ENCODE measurements around the gene ZKSCAN8. TPM values are rescaled to one million over a fixed set of nuclear protein-coding genes. Genes with fewer than 3 reads are reported as not detected.

ZKSCAN8 gene
- 21.7 TPM for total RNA-seq

GRCh38 chr6:28141500-28142329, at the start of gene ZKSCAN8:
TSS of gene ZKSCAN8 (plus strand) at chr6:28141883. CDS start at chr6:28148408, 6,525 bp downstream.

GRCh38 chr6:28124350-28124970, 17.2 kb upstream of the ZKSCAN8 start, which contains the start of gene ZSCAN16:
TSS of gene ZSCAN16 (plus strand) at chr6:28124609. CDS start at chr6:28125444, 835 bp downstream.

Other genes with a start within 250 kb of the ZKSCAN8 start
- not detected for gene OR2B2, start 229.5 kb upstream of the ZKSCAN8 start, total RNA-seq
- gene OR2B6, start 184.6 kb upstream of the ZKSCAN8 start, total RNA-seq: not detected
- 2.3 TPM for gene ZNF165, start 61.3 kb upstream of the ZKSCAN8 start, total RNA-seq
- 8.8 TPM for gene ZSCAN16, start 17.3 kb upstream of the ZKSCAN8 start, total RNA-seq
- gene ZSCAN9, start 83.4 kb downstream of the ZKSCAN8 start, total RNA-seq: 28.6 TPM
- gene ZKSCAN4, start 110.4 kb downstream of the ZKSCAN8 start, total RNA-seq: 9.0 TPM
- 4.6 TPM for gene NKAPL, start 117.4 kb downstream of the ZKSCAN8 start, total RNA-seq
- gene ZSCAN26, start 125.3 kb downstream of the ZKSCAN8 start, total RNA-seq: 30.0 TPM
- gene PGBD1, start 139.7 kb downstream of the ZKSCAN8 start, total RNA-seq: 17.8 TPM
- gene ZSCAN31, start 194.3 kb downstream of the ZKSCAN8 start, total RNA-seq: 10.8 TPM
- gene ZKSCAN3, start 208.1 kb downstream of the ZKSCAN8 start, total RNA-seq: 7.8 TPM

All from diencephalon (tissue), 1 donor.